Measurements from ENCODE around the gene MOB3B. TPM values are rescaled to one million over a fixed set of nuclear protein-coding genes. Genes with fewer than 3 reads are reported as not detected.

MOB3B gene
- total and polyA plus RNA-seq, 11 donors = 0.42 to 2.8 (median 1.8) TPM

DNA sequence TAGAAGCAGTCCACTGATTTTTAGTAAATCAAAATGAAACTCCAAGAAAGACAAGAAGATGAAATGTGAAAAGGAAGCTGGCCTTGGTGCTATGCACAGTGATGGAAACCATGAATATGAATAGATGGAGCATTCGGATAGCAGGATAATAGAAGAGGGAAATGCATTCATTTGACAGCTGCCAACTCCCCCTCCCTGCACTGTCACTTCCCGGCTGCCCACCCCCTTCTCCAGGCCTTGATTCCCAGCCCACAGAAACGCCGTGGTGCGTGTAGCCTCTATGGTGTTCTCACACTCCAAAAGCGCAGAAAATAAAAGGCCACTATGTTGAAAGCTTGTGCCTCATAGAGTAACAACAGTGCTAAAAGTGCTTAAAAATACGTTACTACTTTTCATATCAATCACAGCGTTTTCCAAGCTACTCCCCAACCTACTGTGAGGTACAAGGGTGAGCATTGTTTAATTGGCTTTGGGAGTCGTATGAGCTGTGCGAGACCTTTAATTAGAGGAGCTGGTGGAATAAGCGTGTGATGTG lies 31.7 kb downstream of the MOB3B start:
- no peak overlapping the region for H3K4me3 ChIP-seq
- intact Hi-C loops (cut with DNase I) = no loop called here
- TF ChIP-seq CTCF (IDR thresholded peaks at IDR 0.05) (no peak), POLR2A (IDR thresholded peaks at IDR 0.05) (no peak)
- H3K36me3 ChIP-seq = no peaks in the 10 kb centered on the region
- no peak overlapping the region for H3K27ac ChIP-seq
- peaks cover 0 to 42% (median 11%) of the 10 kb centered on the region in 12 donors for H3K4me1 ChIP-seq
- H3K27me3 ChIP-seq = no peaks in the 10 kb centered on the region
- WGBS, 4 donors = 73 to 81% (median 75%) methylated on average over 11 of the region's 11 CpGs
- DNase-seq (no peak), ATAC-seq (no peak)
- H3K9me3 ChIP-seq = no peaks in the 10 kb centered on the region

DNA sequence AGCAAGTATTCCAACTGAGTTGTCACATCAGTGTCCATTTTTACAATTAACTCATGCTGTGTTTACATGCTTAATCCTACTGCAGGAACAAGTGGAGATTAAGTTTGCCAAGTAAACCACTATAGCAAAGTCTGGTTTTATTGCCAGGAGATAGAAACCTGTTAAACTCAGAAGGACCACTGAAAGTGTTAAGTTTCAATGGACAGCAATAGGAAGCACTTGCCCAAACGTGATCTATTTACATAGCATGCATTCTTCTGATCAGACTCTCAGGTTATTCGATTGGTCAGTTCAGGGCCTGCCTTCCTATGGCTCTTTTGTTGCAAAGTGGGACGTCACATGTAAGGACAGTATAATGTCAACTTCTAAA lies 33.5 kb downstream of the MOB3B start:
- no peak for DNase-seq
- H3K27me3 ChIP-seq = no peaks in the 10 kb centered on the region

GRCh38 chr9:27495480-27496134 lies 34.0 kb downstream of the MOB3B start:
- intact Hi-C loops (cut with DNase I) = no loop called here
- Histone ChIP-seq H3K4me1 (peaks cover 0 to 43% (median 11%) of the 10 kb centered on the region in 12 donors), H3K27me3 (no peaks in the 10 kb centered on the region), H3K36me3 (no peaks in the 10 kb centered on the region), H3K9me3 (no peaks in the 10 kb centered on the region), H3K4me3 (no peak overlapping the region), H3K27ac (peak overlapping the region in 2 of 12 donors; percentile 2 to 27)
- DNase-seq (no peak), ATAC-seq (peak in 3 of 4 donors; percentile 59 to 85 (median 76))
- TF ChIP-seq POLR2A (IDR thresholded peaks at IDR 0.05) = no peak
- no peak for TF ChIP-seq CTCF (IDR thresholded peaks at IDR 0.05)
- WGBS, 4 donors = 32 to 56% (median 43%) methylated on average over 3 of the region's 3 CpGs

More for the DNA sequence above, 33.5 kb downstream of the MOB3B start:
- no peak for ATAC-seq
- 55 to 59% (median 59%) methylated on average over 3 of the region's 3 CpGs for WGBS, 4 donors
- H3K4me1 ChIP-seq = peaks cover 0 to 43% (median 11%) of the 10 kb centered on the region in 12 donors
- TF ChIP-seq CTCF (IDR thresholded peaks at IDR 0.05) (no peak), POLR2A (IDR thresholded peaks at IDR 0.05) (no peak)
- no peaks in the 10 kb centered on the region for H3K36me3 ChIP-seq
- intact Hi-C loops (cut with DNase I) = no loop called here
- H3K9me3 ChIP-seq = no peaks in the 10 kb centered on the region
- H3K4me3 ChIP-seq = no peak overlapping the region
- H3K27ac ChIP-seq = peak overlapping the region in 2 of 12 donors; percentile 2 to 27

GRCh38 chr9:27491154-27491553 lies 38.5 kb downstream of the MOB3B start:
- 54 to 70% (median 64%) methylated on average over 1 of the region's 1 CpG for WGBS, 4 donors

More at GRCh38 chr9:27491154-27491553, 38.5 kb downstream of the MOB3B start:
- TF ChIP-seq POLR2A (IDR thresholded peaks at IDR 0.05) (no peak), CTCF (IDR thresholded peaks at IDR 0.05) (no peak)
- ATAC-seq = peak in 1 of 4 donors; percentile 44
- H3K9me3 ChIP-seq = no peaks in the 10 kb centered on the region
- no peaks in the 10 kb centered on the region for H3K27me3 ChIP-seq
- H3K27ac ChIP-seq = no peak overlapping the region
- no peak overlapping the region for H3K4me3 ChIP-seq
- intact Hi-C loops (cut with DNase I) = no loop called here
- peaks cover 0 to 17% (median 4%) of the 10 kb centered on the region in 12 donors for H3K4me1 ChIP-seq
- DNase-seq = peak in 1 of 5 donors; percentile 27
- H3K36me3 ChIP-seq = no peaks in the 10 kb centered on the region
